GM12878 (cell line): ENCODE results near the gene MPRIP. TPM values are rescaled to one million over a fixed set of nuclear protein-coding genes. Genes with fewer than 3 reads are reported as not detected.

Experiments
- ATAC-seq: fragments of 200-7000 bp; cut with Tn5 transposase; 3 replicates; pipeline ENCODE4 v1.9.1; 2020; ENCODE audit warnings: mild to moderate bottlenecking, moderate library complexity
- BruUV-seq: library from RNA; stranded (reverse); fragments of 400-500 nt; replicated peaks from 2 replicates; lab custom pipeline; 2021; lab: Mats Ljungman, UMichigan
- CTCF ChIA-PET: fragments of 300-600 bp; sonication (Branson Sonifier 250); formaldehyde crosslinking; extraction: SDS; loops from one replicate; lab custom pipeline; 2021; ENCODE audit warnings: inconsistent platforms; lab: Yijun Ruan, JAX
- POLR2A ChIA-PET: fragments of 350-600 bp; formaldehyde crosslinking; extraction: SDS; loops from one replicate; lab custom pipeline; 2021; ENCODE audit warnings: inconsistent platforms; lab: Charles Lee
- RAD21 ChIA-PET: fragments of 300-600 bp; sonication (Branson Sonifier 250); formaldehyde crosslinking; loops from one replicate; lab custom pipeline; 2023; ENCODE audit warnings: antibody characterized with exemption; ENCODE audit not compliant: unreplicated experiment; lab: Charles Lee
- SMC1A ChIA-PET: fragments of 300-600 bp; sonication (Branson Sonifier 250); formaldehyde crosslinking; loops from one replicate; lab custom pipeline; 2023; ENCODE audit not compliant: unreplicated experiment, uncharacterized antibody; lab: Charles Lee
- DNase-seq: peaks from one replicate; pipeline ENCODE4 v3.0.0-alpha.2; 2011; ENCODE audit warnings: low read depth, low spot score
- FAIRE-seq: peaks from 3 replicates; lab custom pipeline; 2011; peaks lifted over from hg19 to GRCh38; lab: Jason Lieb, UNC
- H2AFZ ChIP-seq: 2 replicates; pipeline ENCODE4 v1.6.0; 2011; ENCODE audit warnings: low read depth, low read length, control low read depth; ENCODE audit not compliant: control insufficient read depth
- H3K27ac ChIP-seq: 2 replicates; pipeline ENCODE4 v1.5.1; 2011; ENCODE audit warnings: control low read depth; ENCODE audit not compliant: control insufficient read depth, insufficient read depth
- H3K27me3 ChIP-seq, 2 experiments: replicated peaks in 1 of 2; 2 replicates each; pipeline versions ENCODE4 v1.6.0 to v1.6.1; 2011; ENCODE audit warnings: low read length in 1 of 2; ENCODE audit not compliant: control insufficient read depth in 2 of 2, insufficient read depth in 2 of 2
- H3K36me3 ChIP-seq, 2 experiments: 2 replicates each; pipeline ENCODE4 v1.5.1; 2011; ENCODE audit warnings: low read length in 1 of 2; ENCODE audit not compliant: control insufficient read depth in 2 of 2, insufficient read depth in 2 of 2
- H3K4me1 ChIP-seq: 2 replicates; pipeline ENCODE4 v1.6.1; 2011; ENCODE audit warnings: mild to moderate bottlenecking, low read length, moderate library complexity, mixed read lengths; ENCODE audit not compliant: control insufficient read depth, insufficient read depth
- H3K4me2 ChIP-seq: 2 replicates; pipeline ENCODE4 v1.6.0; 2011; ENCODE audit warnings: control low read depth; ENCODE audit not compliant: control insufficient read depth, insufficient read depth
- H3K4me3 ChIP-seq: fragments of 200-600 bp; sonication (generic); 2 replicates; pipeline ENCODE4 v1.5.1; 2016
- H3K79me2 ChIP-seq: 2 replicates; pipeline ENCODE4 v1.6.0; 2011; ENCODE audit warnings: low read length; ENCODE audit not compliant: control insufficient read depth, insufficient read depth
- H3K9ac ChIP-seq: 2 replicates; pipeline ENCODE4 v1.8.0; 2011; ENCODE audit warnings: low read length, control low read depth, mixed read lengths; ENCODE audit not compliant: control insufficient read depth, insufficient read depth
- H3K9me3 ChIP-seq: replicated peaks from 3 replicates; pipeline ENCODE4 v1.5.1; 2011; ENCODE audit warnings: mild to moderate bottlenecking, low read length; ENCODE audit not compliant: control insufficient read depth, insufficient read depth
- H4K20me1 ChIP-seq: 2 replicates; pipeline ENCODE4 v1.6.0; 2011; ENCODE audit not compliant: control insufficient read depth, insufficient read depth
- BCL3 ChIP-seq: IDR thresholded peaks from 2 replicates; pipeline ENCODE4 v1.6.1; 2011; ENCODE audit warnings: borderline replicate concordance, low read depth, mild to moderate bottlenecking, moderate library complexity, low read length; ENCODE audit not compliant: insufficient read depth, poor library complexity, severe bottlenecking
- CEBPB ChIP-seq, 2 experiments: fragments of 150-350 bp in 1 of 2; IDR thresholded peaks; 2 replicates each; pipeline ENCODE4 v1.6.1; 2012 to 2014; ENCODE audit warnings: low read depth in 2 of 2, low read length in 2 of 2, borderline replicate concordance in 1 of 2, inconsistent platforms in 1 of 2
- CEBPZ ChIP-seq: fragments of 150-350 bp; IDR thresholded peaks from 2 replicates; pipeline ENCODE4 v1.6.1; 2016; ENCODE audit warnings: low read depth, low read length
- EGR1 ChIP-seq, 2 experiments: IDR thresholded peaks; 1 replicate in 1 of 2; 2 replicates in 1 of 2; pipeline ENCODE4 v1.6.1; 2011 to 2012; ENCODE audit warnings: low read depth in 2 of 2, low read length in 2 of 2, borderline replicate concordance in 1 of 2, mild to moderate bottlenecking in 1 of 2, moderate library complexity in 1 of 2
- EZH2 ChIP-seq: IDR thresholded peaks from 2 replicates; pipeline ENCODE4 v1.6.1; 2012; ENCODE audit warnings: low read depth, mild to moderate bottlenecking, control low read depth, inconsistent platforms, low read length, borderline replicate concordance; ENCODE audit not compliant: control insufficient read depth
- HDAC6 ChIP-seq: fragments of 200-600 bp; sonication (generic); IDR thresholded peaks from one replicate; pipeline ENCODE4 v1.8.0; 2017; ENCODE audit warnings: antibody characterized with exemption; ENCODE audit not compliant: unreplicated experiment
- NBN ChIP-seq: fragments of 450-650 bp; IDR thresholded peaks from 2 replicates; pipeline ENCODE4 v1.6.1; 2016
- NFIC ChIP-seq: IDR thresholded peaks from 2 replicates; pipeline ENCODE4 v1.6.1; 2012; ENCODE audit warnings: low read depth, mild to moderate bottlenecking, inconsistent platforms, low read length, moderate library complexity
- POLR2AphosphoS2 ChIP-seq: IDR thresholded peaks from 2 replicates; pipeline ENCODE4 v1.6.1; 2011; ENCODE audit warnings: low read depth, mild to moderate bottlenecking, low read length, improper control_type of control experiment, moderate library complexity
- RAD21 ChIP-seq: IDR thresholded peaks from 2 replicates; pipeline ENCODE4 v1.6.1; 2011; ENCODE audit warnings: mild to moderate bottlenecking, low read depth, low read length, moderate library complexity; ENCODE audit not compliant: insufficient read depth
- SREBF2 ChIP-seq: IDR thresholded peaks from 2 replicates; pipeline ENCODE4 v1.6.1; 2012; ENCODE audit warnings: mild to moderate bottlenecking, low read length
- STAT3 ChIP-seq: IDR thresholded peaks from 2 replicates; pipeline ENCODE4 v1.6.1; 2011; ENCODE audit warnings: low read depth, low read length, improper control_type of control experiment
- SUZ12 ChIP-seq: fragments of 200-600 bp; sonication (generic); IDR thresholded peaks from one replicate; pipeline ENCODE4 v1.6.1; 2018; ENCODE audit warnings: antibody characterized with exemption, mild to moderate bottlenecking; ENCODE audit not compliant: unreplicated experiment
- ZNF384 ChIP-seq: IDR thresholded peaks from 2 replicates; pipeline ENCODE4 v1.6.1; 2012; ENCODE audit warnings: low read depth, mild to moderate bottlenecking, low read length, improper control_type of control experiment, borderline replicate concordance
- WGBS: methylation state at CpG from one replicate; pipeline ENCODE4 v1.1.6; 2016; ENCODE audit warnings: low lambda C conversion rate; ENCODE audit not compliant: insufficient replicate concordance, insufficient coverage; ENCODE audit errors: missing lambda C conversion rate; 5-methylcytosine and 5-hydroxymethylcytosine counted together
- in situ Hi-C: fragments of 300-500 bp; cut with MboI; formaldehyde crosslinking; loops from 9 replicates; pipeline ENCODE4 v1.14.3; 2018; ENCODE audit warnings: mixed read lengths
- intact Hi-C: fragments of 100-400 bp; cut with micrococcal nuclease; formaldehyde crosslinking; loops from one replicate; pipeline ENCODE4 v1.14.2; 2022; ENCODE audit not compliant: unreplicated experiment
- polyA plus RNA-seq, 11 experiments: library from polyadenylated mRNA; depleted of rRNA in 4 of 11; unstranded in 6 of 11; stranded (reverse) in 5 of 11; fragments of >200 nt; fragmentation: Nextera tagmentation in 4 of 11; fragmentation: Illumina TruSeq in 1 of 11; extraction: Ambion mirVana in 4 of 11; extraction: Trizol in 1 of 11; gene quantifications; 1 replicate in 1 of 11; 2 replicates in 10 of 11; pipeline versions ENCODE4 v1.2.1 to v1.2.3, GENCODE V29; 2011 to 2016; ENCODE audit warnings: inconsistent platforms in 2 of 11, missing spikeins in 2 of 11, low read depth in 1 of 11
- total RNA-seq, 4 experiments: library from RNA; depleted of rRNA in 3 of 4; stranded (reverse); fragments of >200 nt in 3 of 4; fragmentation: Illumina TruSeq in 1 of 4; extraction: Trizol in 1 of 4; gene quantifications; 2 replicates each; pipeline versions ENCODE4 v1.2.1 to v1.2.3, GENCODE V29; 2013 to 2021
- TF ChIP-seq, protein P1 (sequence below): IDR thresholded peaks from 2 replicates; pipeline ENCODE4 v1.6.1; 2011; ENCODE audit warnings: low read depth, mild to moderate bottlenecking, low read length, moderate library complexity, borderline replicate concordance; ENCODE audit errors: extremely low read depth
- TF ChIP-seq, protein P2 (sequence below): IDR thresholded peaks from 2 replicates; pipeline ENCODE4 v1.6.1; 2011; ENCODE audit warnings: mild to moderate bottlenecking, low read depth, low read length, moderate library complexity; ENCODE audit not compliant: insufficient replicate concordance

MPRIP gene
- total and polyA plus RNA-seq, 10 of the 15 experiments (the other 5 are each of a cell fraction or from before 2014, with no cell fraction given) = 16.5 to 168 (median 71.7) TPM

- no peak for TF ChIP-seq ZNF384
- TF ChIP-seq, all 136 proteins: peak for 0
These were observed 20.1 kb downstream of the MPRIP start (continued) for GRCh38 chr17:17062356-17062755.

DNA sequence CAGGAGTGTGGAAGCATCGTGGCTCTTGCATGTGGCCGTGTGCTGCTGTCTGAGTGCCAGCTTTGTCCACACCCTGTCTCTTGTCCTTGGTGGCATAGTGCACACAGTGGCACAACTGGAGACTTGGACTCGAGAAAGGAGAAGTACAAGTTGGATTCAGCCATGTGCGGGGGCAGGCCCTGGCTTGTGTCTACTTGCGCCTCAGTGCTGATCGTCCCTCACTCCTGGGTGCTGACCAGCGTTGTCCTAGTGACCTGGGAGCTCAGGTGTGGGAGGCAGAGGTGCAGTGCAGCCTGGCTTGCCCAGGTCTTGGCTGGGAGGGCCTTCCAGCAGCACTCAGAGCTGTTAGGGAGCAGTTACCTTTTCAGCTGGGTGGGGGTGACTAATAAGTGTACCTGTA, 20.6 kb downstream of the MPRIP start:
- H2AFZ ChIP-seq = no peak overlapping the region
- H3K27me3 ChIP-seq = no peaks in the 10 kb centered on the region
- H3K4me3 ChIP-seq = no peak overlapping the region
- no peak overlapping the region for H3K27ac ChIP-seq
- no peak for ATAC-seq
- H3K4me2 ChIP-seq = no peak overlapping the region
- CTCF ChIA-PET = interaction anchor here (0.8 kb wide), 1 partner anchor 11 kb away, joined by 3 read pairs; no protein-coding TSS in a partner anchor
- no peaks in the 10 kb centered on the region for H3K4me1 ChIP-seq
- peaks cover 3 to 6% of the 10 kb centered on the region in 2 experiments; a peak in 3 of 4 replicates for H3K36me3 ChIP-seq
- no peak overlapping the region for H3K9ac ChIP-seq
- SMC1A ChIA-PET = no interaction called here
- DNase-seq = no peak
- in situ Hi-C loops (no loop called here), intact Hi-C loops (no loop called here)
- 69% methylated on average over 7 of the region's 7 CpGs for WGBS
- peaks cover 21% of the 10 kb centered on the region for H3K79me2 ChIP-seq
- no peak for FAIRE-seq
- BruUV-seq = no TSS peak
- RAD21 ChIA-PET = no interaction called here
- no peaks in the 10 kb centered on the region; the same call in 1 of the 2 replicates for H4K20me1 ChIP-seq
- no peaks in the 10 kb centered on the region for H3K9me3 ChIP-seq
- POLR2A ChIA-PET = no interaction called here
- no peak for TF ChIP-seq CEBPZ
- no peak for TF ChIP-seq SREBF2
- no peak for TF ChIP-seq BCL3
- TF ChIP-seq, protein P1, sequence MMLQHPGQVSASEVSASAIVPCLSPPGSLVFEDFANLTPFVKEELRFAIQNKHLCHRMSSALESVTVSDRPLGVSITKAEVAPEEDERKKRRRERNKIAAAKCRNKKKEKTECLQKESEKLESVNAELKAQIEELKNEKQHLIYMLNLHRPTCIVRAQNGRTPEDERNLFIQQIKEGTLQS = no peak
- TF ChIP-seq EGR1 (IDR thresholded peaks at IDR 0.05; ENCODE audit: borderline replicate concordance in 1 of 2, low read depth in 2 of 2, low read length in 2 of 2) = no peak
- no peak for TF ChIP-seq HDAC6
- no peak for TF ChIP-seq SUZ12
- TF ChIP-seq CEBPB (IDR thresholded peaks at IDR 0.05; ENCODE audit: borderline replicate concordance in 1 of 2, low read depth in 2 of 2, low read length in 2 of 2) = no peak
- TF ChIP-seq, protein P2, sequence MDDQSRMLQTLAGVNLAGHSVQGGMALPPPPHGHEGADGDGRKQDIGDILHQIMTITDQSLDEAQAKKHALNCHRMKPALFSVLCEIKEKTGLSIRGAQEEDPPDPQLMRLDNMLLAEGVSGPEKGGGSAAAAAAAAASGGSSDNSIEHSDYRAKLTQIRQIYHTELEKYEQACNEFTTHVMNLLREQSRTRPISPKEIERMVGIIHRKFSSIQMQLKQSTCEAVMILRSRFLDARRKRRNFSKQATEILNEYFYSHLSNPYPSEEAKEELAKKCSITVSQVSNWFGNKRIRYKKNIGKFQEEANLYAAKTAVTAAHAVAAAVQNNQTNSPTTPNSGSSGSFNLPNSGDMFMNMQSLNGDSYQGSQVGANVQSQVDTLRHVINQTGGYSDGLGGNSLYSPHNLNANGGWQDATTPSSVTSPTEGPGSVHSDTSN = no peak
- TF ChIP-seq RAD21 = no peak
- no peak for TF ChIP-seq EZH2
- TF ChIP-seq NFIC = no peak
- no peak for TF ChIP-seq STAT3
- TF ChIP-seq NBN = no peak
- no peak for TF ChIP-seq POLR2AphosphoS2
